Osteocyte (in vitro differentiated cells): ENCODE measurements around the gene RBMS2. TPM values are rescaled to one million over a fixed set of nuclear protein-coding genes. Genes with fewer than 3 reads are reported as not detected.
A peak's percentile ranks its signal among the peaks of the same experiment; 100 is the strongest.

ENCODE experiments used
- DNase-seq: peaks from one replicate; pipeline ENCODE4 v3.0.0; 2021; ENCODE audit warnings: mixed read lengths; ENCODE audit not compliant: unreplicated experiment; ENCODE audit errors: extremely low spot score
- H3K27ac Mint-ChIP-seq: one replicate; pipeline ENCODE4 v1.8.0; 2021; ENCODE audit warnings: mild to moderate bottlenecking, mixed read lengths; ENCODE audit not compliant: unreplicated experiment
- H3K27me3 Mint-ChIP-seq: one replicate; pipeline ENCODE4 v1.8.0; 2021; ENCODE audit warnings: mixed read lengths; ENCODE audit not compliant: unreplicated experiment
- H3K36me3 Mint-ChIP-seq: one replicate; pipeline ENCODE4 v1.8.0; 2021; ENCODE audit warnings: mixed read lengths; ENCODE audit not compliant: unreplicated experiment
- H3K4me1 Mint-ChIP-seq: one replicate; pipeline ENCODE4 v1.8.0; 2021; ENCODE audit warnings: mixed read lengths; ENCODE audit not compliant: unreplicated experiment
- H3K4me3 Mint-ChIP-seq: one replicate; pipeline ENCODE4 v1.8.0; 2021; ENCODE audit warnings: mild to moderate bottlenecking, moderate library complexity, mixed read lengths; ENCODE audit not compliant: unreplicated experiment
- H3K9me3 Mint-ChIP-seq: one replicate; pipeline ENCODE4 v1.8.0; 2021; ENCODE audit warnings: mixed read lengths; ENCODE audit not compliant: unreplicated experiment
- total RNA-seq: library from RNA; stranded (reverse); gene quantifications from 2 replicates; pipeline ENCODE4 v1.2.1, GENCODE V29; 2021
- TF ChIP-seq, protein P1 (sequence below): fragments of 200-600 bp; sonication (generic); IDR thresholded peaks from 2 replicates; pipeline ENCODE4 v1.5.0; 2021; ENCODE audit warnings: antibody characterized with exemption, mild to moderate bottlenecking, moderate library complexity

Gene RBMS2
- total RNA-seq, 1 donor from 2014 or later = 80.0 TPM

DNA sequence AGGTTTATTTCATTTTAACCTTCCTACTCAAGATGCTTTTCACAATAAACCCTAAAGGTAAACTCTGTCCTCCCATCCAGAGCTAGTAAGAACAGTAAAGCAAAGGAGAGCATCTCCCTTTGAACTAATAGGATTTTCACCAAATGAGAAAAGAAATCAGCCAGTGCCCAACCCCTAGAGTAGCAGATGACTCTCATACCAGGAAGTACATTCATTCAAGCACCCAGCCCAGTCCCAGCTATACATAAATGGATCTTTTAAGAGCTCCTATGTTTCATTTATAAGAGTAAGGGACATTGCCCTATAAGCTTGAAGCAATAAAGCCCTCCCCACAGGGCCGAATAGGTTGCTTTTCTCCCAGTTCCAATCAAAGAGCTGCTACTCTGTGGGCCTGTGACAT lies 100.9 kb downstream of the RBMS2 start:
- Mint-ChIP-seq H3K27me3 (no peaks in the 10 kb centered on the region), H3K27ac (no peak overlapping the region), H3K4me1 (peaks cover 14% of the 10 kb centered on the region), H3K9me3 (no peaks in the 10 kb centered on the region), H3K36me3 (peaks cover 24% of the 10 kb centered on the region), H3K4me3 (no peak overlapping the region)
- TF ChIP-seq, protein P1, sequence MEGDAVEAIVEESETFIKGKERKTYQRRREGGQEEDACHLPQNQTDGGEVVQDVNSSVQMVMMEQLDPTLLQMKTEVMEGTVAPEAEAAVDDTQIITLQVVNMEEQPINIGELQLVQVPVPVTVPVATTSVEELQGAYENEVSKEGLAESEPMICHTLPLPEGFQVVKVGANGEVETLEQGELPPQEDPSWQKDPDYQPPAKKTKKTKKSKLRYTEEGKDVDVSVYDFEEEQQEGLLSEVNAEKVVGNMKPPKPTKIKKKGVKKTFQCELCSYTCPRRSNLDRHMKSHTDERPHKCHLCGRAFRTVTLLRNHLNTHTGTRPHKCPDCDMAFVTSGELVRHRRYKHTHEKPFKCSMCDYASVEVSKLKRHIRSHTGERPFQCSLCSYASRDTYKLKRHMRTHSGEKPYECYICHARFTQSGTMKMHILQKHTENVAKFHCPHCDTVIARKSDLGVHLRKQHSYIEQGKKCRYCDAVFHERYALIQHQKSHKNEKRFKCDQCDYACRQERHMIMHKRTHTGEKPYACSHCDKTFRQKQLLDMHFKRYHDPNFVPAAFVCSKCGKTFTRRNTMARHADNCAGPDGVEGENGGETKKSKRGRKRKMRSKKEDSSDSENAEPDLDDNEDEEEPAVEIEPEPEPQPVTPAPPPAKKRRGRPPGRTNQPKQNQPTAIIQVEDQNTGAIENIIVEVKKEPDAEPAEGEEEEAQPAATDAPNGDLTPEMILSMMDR = no peak
- no peak for DNase-seq

DNA sequence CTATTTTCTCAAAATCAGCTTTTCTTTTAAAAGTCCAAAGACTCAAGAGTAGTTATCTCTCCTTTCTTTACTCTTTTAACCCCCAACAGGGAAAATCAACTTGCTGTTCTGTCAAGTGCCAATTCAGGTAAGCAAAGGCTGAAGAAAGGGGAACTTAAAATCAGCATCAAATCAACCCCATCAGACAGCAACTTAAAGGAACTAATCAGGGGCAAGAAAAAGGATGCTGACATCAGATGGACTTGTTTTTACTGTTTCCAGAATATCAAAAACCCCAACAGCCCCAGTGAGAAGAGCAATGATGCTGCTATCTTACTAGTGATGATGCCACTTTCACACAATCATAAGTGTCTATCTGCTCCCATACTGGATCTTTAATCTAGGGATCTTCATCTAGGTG lies 105.1 kb downstream of the RBMS2 start:
- H3K4me3 Mint-ChIP-seq = no peak overlapping the region
- no peak overlapping the region for H3K27ac Mint-ChIP-seq
- TF ChIP-seq, protein P1 = no peak
- H3K36me3 Mint-ChIP-seq = peaks cover 13% of the 10 kb centered on the region
- H3K9me3 Mint-ChIP-seq = no peaks in the 10 kb centered on the region
- no peak for DNase-seq
- no peaks in the 10 kb centered on the region for H3K27me3 Mint-ChIP-seq
- peaks cover 40% of the 10 kb centered on the region for H3K4me1 Mint-ChIP-seq

DNA sequence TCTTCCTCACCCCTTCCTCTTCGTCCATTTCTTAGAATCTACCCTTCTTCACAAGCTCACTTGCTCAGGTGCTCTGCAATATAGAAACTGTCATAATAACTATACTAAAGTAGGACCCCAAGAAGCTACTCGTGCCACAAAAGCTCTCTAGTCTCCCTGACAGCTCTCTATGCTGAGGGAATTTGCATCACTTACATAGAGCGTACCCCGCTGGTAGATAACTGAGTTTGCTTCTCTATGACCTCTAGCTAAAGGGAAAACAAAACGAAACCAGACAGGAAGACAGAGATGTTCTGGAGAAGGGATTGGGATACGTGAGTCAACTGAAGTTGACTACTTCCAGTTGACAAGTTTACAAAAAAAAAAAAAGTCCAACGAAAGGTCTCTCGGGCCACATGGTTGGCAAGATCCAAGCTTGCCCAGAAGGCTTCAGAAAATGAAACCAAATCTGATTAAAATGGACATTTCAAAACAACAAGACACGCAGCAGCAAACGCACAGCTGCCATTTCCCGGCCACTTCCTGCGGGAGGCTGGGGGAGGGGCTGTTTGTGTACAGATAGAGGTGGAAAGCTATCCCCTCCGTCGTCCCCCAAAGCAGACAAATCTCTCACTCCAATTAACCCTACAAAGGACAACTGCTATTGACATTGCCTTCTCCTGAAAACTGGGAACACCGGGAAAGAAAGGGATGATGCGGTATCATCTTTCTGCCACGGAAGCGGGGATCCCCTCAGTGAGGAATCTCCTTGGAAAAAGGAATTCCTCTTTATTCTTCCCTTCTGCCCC lies 107.2 kb downstream of the RBMS2 start:
- peaks cover 59% of the 10 kb centered on the region for H3K4me1 Mint-ChIP-seq
- DNase-seq = no peak

DNA sequence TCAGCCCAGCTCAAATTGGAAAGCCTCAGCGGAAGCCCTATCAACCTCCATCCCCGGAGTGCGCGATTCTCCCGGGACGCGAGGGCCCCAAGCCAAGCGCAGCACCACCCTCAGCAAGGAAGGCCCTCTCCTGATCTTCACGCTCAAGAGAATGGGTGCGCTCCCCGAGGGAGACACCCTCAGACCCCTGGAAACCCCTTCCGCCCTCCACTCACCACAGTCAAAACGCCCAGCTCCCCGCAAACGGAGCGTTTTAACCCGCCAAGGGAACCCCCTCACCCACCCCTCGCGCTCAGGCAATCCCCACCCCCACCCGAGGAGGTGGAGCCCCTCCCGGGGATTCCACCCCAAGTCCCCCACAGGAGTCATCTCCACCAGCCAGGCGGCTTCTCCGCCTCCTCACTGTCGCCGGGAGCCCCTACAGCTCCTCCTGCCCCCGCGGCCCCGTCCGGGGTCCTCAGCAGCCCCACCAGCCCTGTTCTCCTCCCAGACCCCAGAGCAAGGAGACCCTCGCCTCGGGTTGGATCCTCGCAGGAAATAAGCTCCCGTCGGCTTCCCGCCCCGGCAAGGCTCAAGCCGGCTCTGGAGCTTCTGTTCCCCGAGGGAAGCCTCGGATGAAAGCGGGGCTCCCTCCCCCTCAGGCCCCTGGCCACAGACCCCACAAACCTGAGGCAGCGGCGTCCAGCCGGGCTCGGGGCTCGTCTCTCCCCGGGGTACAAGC lies 108.0 kb downstream of the RBMS2 start:
- TF ChIP-seq, protein P1 = no peak
- Mint-ChIP-seq H3K4me3 (peak overlapping the region; percentile 87), H3K9me3 (no peaks in the 10 kb centered on the region), H3K27me3 (no peaks in the 10 kb centered on the region), H3K27ac (peak overlapping the region; percentile 92), H3K4me1 (peaks cover 61% of the 10 kb centered on the region), H3K36me3 (peaks cover 7% of the 10 kb centered on the region)
- DNase-seq = no peak

More for the DNA sequence above, 107.2 kb downstream of the RBMS2 start:
- H3K27ac Mint-ChIP-seq = peak overlapping the region; percentile 92
- peaks cover 10% of the 10 kb centered on the region for H3K36me3 Mint-ChIP-seq
- no peaks in the 10 kb centered on the region for H3K9me3 Mint-ChIP-seq
- TF ChIP-seq, protein P1 = no peak
- H3K4me3 Mint-ChIP-seq = peak overlapping the region; percentile 87
- no peaks in the 10 kb centered on the region for H3K27me3 Mint-ChIP-seq

DNA sequence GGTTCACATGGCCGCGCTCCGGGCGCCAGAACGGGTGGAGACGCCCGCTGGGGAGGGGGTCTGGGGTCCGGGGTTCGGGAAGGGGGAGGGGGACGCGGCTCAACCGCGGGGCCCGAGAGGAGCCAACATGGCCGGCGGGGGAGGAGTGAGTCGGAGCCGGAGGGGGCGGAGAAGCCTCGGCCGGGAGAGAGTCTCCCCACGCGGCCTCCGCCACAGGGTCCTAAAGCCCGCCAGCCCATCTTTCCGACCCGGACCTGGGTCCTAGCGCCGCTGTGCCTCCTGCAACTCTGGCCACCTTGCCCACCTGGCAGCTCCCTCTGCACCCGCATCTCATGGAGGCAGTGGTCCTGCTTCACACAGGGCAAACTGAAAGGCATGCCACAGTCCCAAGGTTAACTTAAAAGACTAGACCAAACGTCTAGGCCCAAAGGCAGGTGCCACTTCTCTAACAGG lies 108.6 kb downstream of the RBMS2 start, which contains the start of gene BAZ2A:
TSS of gene BAZ2A (minus strand) at position 147 of the 453 bp plus-strand sequence. CDS start 12,796 bp downstream, outside the sequence.
- Mint-ChIP-seq H3K36me3 (peaks cover 7% of the 10 kb centered on the region), H3K4me3 (peak within 1 kb of the TSS; percentile 87), H3K4me1 (peaks cover 62% of the 10 kb centered on the region), H3K27ac (peak within 1 kb of the TSS; percentile 92), H3K27me3 (no peaks in the 10 kb centered on the region), H3K9me3 (no peaks in the 10 kb centered on the region)
- peak; percentile 93 for DNase-seq
- TF ChIP-seq, protein P1 = no peak
